DMS153 (cell line): ENCODE measurements around the gene EPAS1.
A peak's percentile ranks its signal among the peaks of the same experiment; 100 is the strongest.

ENCODE experiments used
- DNase-seq: peaks from one replicate; lab custom pipeline; 2025; lab: John Stamatoyannopoulos, UW

EPAS1 gene

GRCh38 chr2:46296840-46297545, at the start of gene EPAS1:
Gene EPAS1, plus strand, starts transcription at chr2:46297407. Its CDS starts 505 bp downstream, at chr2:46297912.
- peak; percentile 62 for DNase-seq

- DNase-seq, result peak; percentile 14
These were observed 49.0 kb upstream of the EPAS1 start for GRCh38 chr2:46248171-46248570.

- no peak for DNase-seq
These were observed 47.6 kb upstream of the EPAS1 start for GRCh38 chr2:46249654-46250053.

GRCh38 chr2:46252891-46253659, 44.1 kb upstream of the EPAS1 start:
- DNase-seq, result no peak

- DNase-seq, result no peak
These were observed 42.7 kb upstream of the EPAS1 start for GRCh38 chr2:46254474-46254873.

GRCh38 chr2:46256563-46257142, 40.6 kb upstream of the EPAS1 start:
- DNase-seq, result no peak

GRCh38 chr2:46257476-46257875, 39.7 kb upstream of the EPAS1 start:
- peak; percentile 99 for DNase-seq

- no peak for DNase-seq
These were observed 39.2 kb upstream of the EPAS1 start for GRCh38 chr2:46257980-46258379.

- no peak for DNase-seq
These were observed 38.0 kb upstream of the EPAS1 start for GRCh38 chr2:46258937-46259776.

- no peak for DNase-seq
These were observed 37.4 kb upstream of the EPAS1 start for GRCh38 chr2:46259777-46260168.

- DNase-seq, result no peak
These were observed 36.9 kb upstream of the EPAS1 start for GRCh38 chr2:46260305-46260704.

- no peak for DNase-seq
These were observed 34.8 kb upstream of the EPAS1 start for GRCh38 chr2:46262248-46262938.

GRCh38 chr2:46263347-46263746, 33.9 kb upstream of the EPAS1 start:
- DNase-seq, result no peak

GRCh38 chr2:46264447-46264846, 32.8 kb upstream of the EPAS1 start:
- no peak for DNase-seq

- no peak for DNase-seq
These were observed 31.1 kb upstream of the EPAS1 start for GRCh38 chr2:46266134-46266533.

- no peak for DNase-seq
These were observed 29.6 kb upstream of the EPAS1 start for GRCh38 chr2:46267616-46268015.

GRCh38 chr2:46268196-46268595, 29.0 kb upstream of the EPAS1 start:
- DNase-seq, result no peak

GRCh38 chr2:46269001-46269400, 28.2 kb upstream of the EPAS1 start:
- no peak for DNase-seq

- DNase-seq, result no peak
These were observed 27.5 kb upstream of the EPAS1 start for GRCh38 chr2:46269544-46270273.

- no peak for DNase-seq
These were observed 26.8 kb upstream of the EPAS1 start for GRCh38 chr2:46270384-46270783.
